DMS153 treated with DMSO at 0.1 percent for 48 hours (cell line): ENCODE measurements around the gene PNMA8B.
"Not testable (repeated sequence)": the region's sequence is repeated elsewhere in the genome, so short reads cannot be mapped to it uniquely, and the experiment has no call there.

Experiments
- DNase-seq: peaks from one replicate; lab custom pipeline; 2025; ENCODE audit not compliant: unreplicated experiment; lab: John Stamatoyannopoulos, UW

Gene PNMA8B

GRCh38 chr19:46495786-46496099, at the start of gene PNMA8B:
Gene PNMA8B, minus strand, starts transcription at chr19:46495867. Its CDS starts 402 bp downstream, at chr19:46495465.
- DNase-seq = peak; percentile 78

DNA sequence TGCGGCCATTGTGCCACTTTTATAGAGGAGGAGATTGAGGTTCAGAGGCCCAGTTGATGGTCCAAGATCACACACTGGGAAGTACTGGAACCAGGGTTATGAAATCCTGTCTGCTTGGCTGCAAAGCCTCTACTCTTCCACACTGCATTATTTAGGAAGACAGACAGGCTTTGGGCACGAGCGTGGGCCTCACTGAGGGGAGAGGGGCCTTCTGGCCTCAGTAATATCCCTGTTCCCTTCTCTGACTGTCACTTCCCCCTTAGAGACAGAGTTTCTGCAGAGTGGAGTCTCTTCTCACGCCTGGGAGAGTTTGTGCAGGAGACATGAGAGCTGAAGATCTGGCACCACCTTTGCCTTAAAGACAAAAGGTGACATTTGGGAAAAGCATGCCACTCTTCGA, 49.0 kb upstream of the PNMA8B start:
- DNase-seq = no peak

- peak; percentile 76 for DNase-seq
These were observed 47.0 kb upstream of the PNMA8B start for GRCh38 chr19:46542428-46543230.

GRCh38 chr19:46537136-46538097, 41.8 kb upstream of the PNMA8B start:
- DNase-seq = peak; percentile 4

GRCh38 chr19:46536391-46536790, 40.7 kb upstream of the PNMA8B start:
- DNase-seq = no peak

DNA sequence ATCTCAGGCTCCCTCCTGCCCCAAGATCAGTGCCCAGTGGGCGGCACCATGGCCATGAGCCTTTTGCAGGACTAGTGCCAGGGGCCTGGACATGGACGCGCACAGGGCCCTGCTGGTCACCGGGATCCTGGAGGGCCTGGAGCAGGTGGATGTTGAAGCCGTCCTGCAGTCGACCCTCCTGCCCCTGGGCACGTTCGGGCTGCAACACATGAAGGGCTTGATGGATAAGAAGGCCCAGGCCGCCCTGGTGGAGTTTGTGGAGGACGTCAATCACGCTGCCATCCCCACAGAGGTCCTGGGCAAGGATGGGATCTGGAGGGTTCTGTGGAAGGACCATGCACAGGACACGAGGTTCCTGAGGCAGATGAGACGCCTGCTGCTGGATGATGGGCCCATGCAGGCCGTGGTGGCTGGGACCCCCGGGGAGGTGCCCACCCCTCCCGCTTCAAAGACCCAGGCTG, 38.0 kb upstream of the PNMA8B start:
- no peak for DNase-seq

DNA sequence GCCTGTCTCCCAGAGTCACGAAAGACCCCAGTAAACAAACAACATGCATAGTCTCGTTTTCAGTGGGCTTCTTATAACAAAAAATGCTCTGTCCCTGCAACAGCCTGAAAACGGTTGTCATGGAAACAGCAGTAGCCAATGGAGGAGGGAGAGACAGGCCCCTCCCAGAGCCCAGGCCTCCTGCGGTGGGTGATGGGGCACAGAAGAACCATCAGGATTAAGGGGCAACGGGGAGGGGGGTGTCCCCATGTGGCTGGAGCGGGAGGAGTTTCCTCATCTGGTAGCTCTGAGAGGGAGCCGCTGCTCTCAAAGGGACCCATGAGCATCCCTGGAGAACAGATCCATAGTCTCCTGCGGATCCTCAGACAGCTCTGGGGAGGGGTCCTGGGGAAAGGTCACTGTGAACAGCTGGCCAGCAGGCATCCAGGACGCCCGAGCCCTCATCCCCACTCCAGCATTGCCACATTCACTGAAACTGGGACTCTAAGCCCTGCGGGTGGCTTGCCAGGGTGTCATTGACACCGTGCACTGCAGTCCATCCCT, 37.5 kb upstream of the PNMA8B start:
- DNase-seq = no peak

- peak; percentile 16 for DNase-seq
These were observed 35.0 kb upstream of the PNMA8B start for GRCh38 chr19:46530636-46531035.

DNA sequence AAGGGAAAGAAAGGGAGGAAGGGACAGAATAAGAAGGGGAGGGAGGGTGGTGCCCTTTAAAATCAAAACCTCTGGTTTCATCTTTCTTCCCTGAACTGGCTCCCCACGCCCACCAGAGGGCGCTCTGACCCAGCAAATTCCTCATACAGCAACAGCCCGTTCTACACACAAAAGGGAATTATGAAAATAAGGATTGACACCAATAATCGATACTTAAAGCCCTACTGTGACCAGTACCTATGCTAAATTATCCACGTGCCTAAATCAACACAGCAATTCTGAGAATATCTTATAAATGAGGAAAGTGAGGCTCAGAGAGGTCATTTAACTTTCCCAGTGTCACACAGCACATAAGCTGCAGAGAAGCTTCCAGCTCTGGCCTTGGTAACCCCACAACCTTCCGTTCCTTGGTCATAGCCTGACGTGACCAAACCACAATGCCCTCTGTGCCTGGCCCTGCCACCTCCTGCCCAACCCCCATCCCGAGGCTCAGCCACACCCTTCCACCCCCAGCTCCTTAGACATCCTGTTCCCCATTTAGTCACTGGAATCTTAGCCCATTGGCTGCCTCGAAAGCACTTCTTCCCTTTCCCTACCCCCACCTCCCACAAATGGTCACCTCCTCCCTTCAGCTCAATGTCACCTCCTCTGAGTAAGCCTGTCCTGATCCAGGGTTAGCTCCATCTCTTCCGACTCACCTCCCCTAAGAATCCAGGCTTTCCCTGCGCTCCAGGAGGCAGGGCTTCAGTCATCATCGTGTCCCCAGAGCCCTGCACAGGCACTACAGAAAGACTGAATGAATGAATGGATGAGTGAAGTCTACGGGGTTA, 34.2 kb upstream of the PNMA8B start:
- peak; percentile 21 for DNase-seq

- DNase-seq = no peak
These were observed 33.2 kb upstream of the PNMA8B start for GRCh38 chr19:46528601-46529590.

- not testable (repeated sequence) for DNase-seq
These were observed 31.1 kb upstream of the PNMA8B start for GRCh38 chr19:46526801-46527200.

- DNase-seq = no peak
These were observed 28.6 kb upstream of the PNMA8B start for GRCh38 chr19:46524308-46524707.

DNA sequence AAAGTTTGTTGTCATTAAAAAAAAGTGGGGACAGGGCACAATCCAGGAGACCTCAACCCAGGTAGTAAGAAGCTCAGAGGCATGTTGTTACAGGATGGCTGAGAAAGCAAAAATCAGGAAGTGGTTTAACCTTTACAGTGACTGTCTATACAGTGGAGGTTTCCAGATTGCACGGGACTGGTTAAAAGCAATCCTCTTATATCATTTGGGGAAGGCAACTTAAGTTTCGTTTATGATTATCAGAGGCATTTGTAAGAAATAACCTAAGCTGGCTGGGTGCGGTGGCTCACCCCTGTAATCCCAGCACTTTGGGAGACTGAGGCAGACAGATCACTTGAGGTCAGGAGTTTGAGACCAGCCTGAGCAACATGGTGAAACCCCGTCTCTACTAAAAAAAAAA, 27.3 kb upstream of the PNMA8B start:
- DNase-seq = not testable (repeated sequence)

DNA sequence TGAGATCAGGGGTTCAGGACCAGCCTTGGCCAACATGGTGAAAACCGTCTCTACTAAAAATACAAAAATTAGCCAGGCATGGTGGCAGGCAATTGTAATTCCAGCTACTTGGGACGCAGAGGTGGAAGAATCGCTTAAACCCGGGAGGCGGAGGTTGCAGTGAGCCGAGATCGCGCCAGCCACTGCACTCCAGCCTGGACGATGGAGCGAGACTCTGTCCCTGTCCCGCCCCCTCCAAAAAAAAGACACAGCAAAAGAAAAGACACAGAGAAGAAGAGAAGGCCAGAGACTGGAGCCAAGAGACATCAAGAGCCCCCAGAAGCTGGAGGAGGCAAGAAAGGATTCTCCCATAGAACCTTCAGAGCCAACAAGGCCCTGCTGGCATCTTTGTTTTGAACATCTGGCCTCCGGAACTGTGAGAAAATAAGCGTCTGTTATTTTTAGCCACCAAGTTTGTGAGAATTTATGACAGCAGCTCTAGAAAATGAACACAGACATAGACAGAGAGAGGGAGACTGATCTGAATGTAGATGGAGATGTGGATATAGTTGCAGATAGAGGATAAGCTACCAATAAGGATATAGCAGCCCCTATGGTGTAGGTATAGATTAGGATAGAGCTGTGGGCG, 25.7 kb upstream of the PNMA8B start:
- no peak for DNase-seq

GRCh38 chr19:46520616-46521015, 24.9 kb upstream of the PNMA8B start:
- no peak for DNase-seq

DNA sequence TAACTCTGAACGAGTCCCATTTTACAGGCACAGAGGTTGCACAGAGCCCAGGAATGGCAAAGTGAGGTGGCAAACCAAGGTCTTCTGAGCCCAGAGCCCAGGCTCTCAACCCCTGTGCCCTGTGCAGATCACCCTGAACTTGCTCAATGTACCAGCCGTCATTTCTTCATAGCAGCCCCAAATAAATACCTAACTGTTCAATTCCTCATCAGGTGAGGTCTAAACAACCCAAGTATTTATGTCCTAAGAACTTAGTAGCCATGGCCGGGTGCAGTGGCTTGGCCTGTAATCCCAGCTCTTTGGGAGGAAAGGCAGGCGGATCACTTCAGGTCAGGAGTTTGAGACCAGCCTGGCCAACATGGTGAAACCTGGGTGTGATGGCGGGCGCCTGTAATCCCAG, 21.8 kb upstream of the PNMA8B start:
- DNase-seq = no peak

- DNase-seq = no peak
These were observed 20.2 kb upstream of the PNMA8B start for GRCh38 chr19:46515879-46516350.

DNA sequence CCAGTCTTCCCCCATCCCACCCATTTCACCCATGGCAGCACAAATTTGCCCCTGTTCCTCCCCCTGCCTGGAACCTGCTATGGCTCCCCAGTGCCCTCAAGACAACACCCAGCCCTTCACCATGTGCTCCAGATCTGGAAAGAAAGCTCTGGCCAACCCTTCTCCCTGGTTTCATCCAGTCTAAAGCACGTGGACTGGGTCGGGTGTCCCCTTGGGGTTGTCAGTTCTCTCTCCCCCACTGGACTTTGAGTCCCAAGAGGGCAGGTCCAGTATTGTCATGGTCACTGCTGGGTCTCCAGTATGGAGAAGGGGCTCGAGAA, 19.6 kb upstream of the PNMA8B start:
- DNase-seq = no peak
